Psoas muscle (tissue), 8 donors: ENCODE data around the gene MRPL36. TPM values are rescaled to one million over a fixed set of nuclear protein-coding genes. Genes with fewer than 3 reads are reported as not detected.

Source experiments
- ATAC-seq, 4 donors: fragments of 200-7000 bp; cut with Tn5 transposase; one replicate each; pipeline ENCODE4 v1.9.1; 2020; ENCODE audit warnings: moderate library complexity in 3 of 4, mild to moderate bottlenecking in 2 of 4
- DNase-seq, 2 donors: peaks; one replicate each; pipeline ENCODE4 v3.0.0-alpha.2; 2020
- H3K27ac ChIP-seq: fragments of 200-600 bp; one replicate; pipeline ENCODE4 v1.8.0; 2022
- H3K27me3 ChIP-seq, 3 donors: fragments of 200-600 bp in 1 of 3; one replicate each; pipeline versions ENCODE4 v1.6.1 to v1.8.0; 2013 to 2022; ENCODE audit warnings: low read length in 2 of 3, mild to moderate bottlenecking in 2 of 3, moderate library complexity in 1 of 3; ENCODE audit not compliant: insufficient read depth in 3 of 3
- H3K36me3 ChIP-seq, 2 donors: fragments of 200-600 bp in 1 of 2; one replicate each; pipeline versions ENCODE4 v1.6.1 to v1.8.0; 2013 to 2022; ENCODE audit warnings: low read depth in 1 of 2, mild to moderate bottlenecking in 1 of 2, moderate library complexity in 1 of 2; ENCODE audit not compliant: insufficient read depth in 1 of 2
- H3K4me1 ChIP-seq: fragments of 200-600 bp; one replicate; pipeline ENCODE4 v1.8.0; 2022
- H3K4me3 ChIP-seq: fragments of 200-600 bp; one replicate; pipeline ENCODE4 v1.8.0; 2022; ENCODE audit warnings: mild to moderate bottlenecking
- H3K9me3 ChIP-seq: fragments of 200-600 bp; one replicate; pipeline ENCODE4 v1.8.0; 2022
- WGBS, 3 donors: extraction: QIAGEN DNeasy Blood & Tissue Kit; methylation state at CpG; one replicate each; pipeline versions ENCODE4 v1.1.6 to v1.1.7; 2013; 5-methylcytosine and 5-hydroxymethylcytosine counted together
- intact Hi-C, 2 donors: fragments of 100-400 bp; cut with DNase I; formaldehyde crosslinking; loops; one replicate each; pipeline versions ENCODE4 v1.11.0 to v1.14.2; 2022
- polyA plus RNA-seq, 3 donors: library from polyadenylated mRNA; stranded (reverse); fragments of 200-250 nt; gene quantifications; one replicate each; pipeline ENCODE4 v1.2.3, GENCODE V29; 2013
- total RNA-seq, 4 donors: library from RNA; stranded (reverse); fragmentation: NEBNext Ultra II Directional in 2 of 4; extraction: Animal tissue kit (Norgen Biotek cat#: 25700) in 2 of 4; gene quantifications; one replicate each; pipeline versions ENCODE4 v1.2.1 to v1.2.4, GENCODE V29; 2021 to 2023
- TF ChIP-seq, protein P1 (sequence below): fragments of 200-600 bp; IDR thresholded peaks from one replicate; pipeline ENCODE4 v1.8.0; 2022; ENCODE audit warnings: antibody characterized with exemption
- donor health status: healthy with polysubstance abuse.
- donor health status: DM: no; HTN: no; CAD: no; lungs with moderate emphysema.
- donor health status: Bipolar disorder and iron deficiency.
- donor health status: healthy.
- donor health status: DM: yes; HTN: yes; CAD: no.
- donor health status: DM: no; HTN: no; CAD: no.
- donor health status: DM: no; HTN: no; CAD: no.
- donor health status: DM: yes; HTN: yes; CAD: no.

The MRPL36 gene
- total and polyA plus RNA-seq, 7 donors, result 61.6 to 216 (median 111) TPM

DNA sequence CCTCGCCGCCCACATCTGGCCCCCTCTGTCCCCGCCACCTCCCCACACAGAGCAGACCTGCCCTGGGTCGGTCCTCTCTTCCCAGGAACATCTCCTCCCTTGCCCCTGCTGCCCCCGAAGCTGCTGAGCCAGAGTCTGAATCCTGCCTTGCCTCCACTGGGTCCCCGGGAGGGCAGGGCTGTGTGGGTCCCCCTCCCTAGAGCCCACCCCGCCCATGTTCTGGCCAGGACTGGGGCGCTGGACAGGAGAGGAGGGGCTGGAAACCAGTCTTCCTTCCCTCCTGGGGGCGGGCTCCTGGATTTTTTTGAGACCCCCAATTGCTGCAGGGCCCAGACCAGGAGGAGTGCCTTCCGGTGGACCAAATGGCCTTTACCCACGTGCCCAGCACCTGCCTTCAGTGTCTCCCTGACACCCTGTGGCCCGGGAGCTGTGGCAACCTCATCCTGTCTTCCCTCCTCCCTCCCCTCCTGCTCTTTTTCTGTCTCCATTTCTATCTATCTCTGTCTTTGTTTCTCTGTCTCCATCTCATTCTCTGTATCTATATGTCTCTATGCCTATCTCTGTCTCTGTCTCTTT, 12.1 kb downstream of the MRPL36 start:
- 81 to 90% (median 89%) methylated on average over 8 to 12 of the region's 12 CpGs for WGBS, 3 donors

DNA sequence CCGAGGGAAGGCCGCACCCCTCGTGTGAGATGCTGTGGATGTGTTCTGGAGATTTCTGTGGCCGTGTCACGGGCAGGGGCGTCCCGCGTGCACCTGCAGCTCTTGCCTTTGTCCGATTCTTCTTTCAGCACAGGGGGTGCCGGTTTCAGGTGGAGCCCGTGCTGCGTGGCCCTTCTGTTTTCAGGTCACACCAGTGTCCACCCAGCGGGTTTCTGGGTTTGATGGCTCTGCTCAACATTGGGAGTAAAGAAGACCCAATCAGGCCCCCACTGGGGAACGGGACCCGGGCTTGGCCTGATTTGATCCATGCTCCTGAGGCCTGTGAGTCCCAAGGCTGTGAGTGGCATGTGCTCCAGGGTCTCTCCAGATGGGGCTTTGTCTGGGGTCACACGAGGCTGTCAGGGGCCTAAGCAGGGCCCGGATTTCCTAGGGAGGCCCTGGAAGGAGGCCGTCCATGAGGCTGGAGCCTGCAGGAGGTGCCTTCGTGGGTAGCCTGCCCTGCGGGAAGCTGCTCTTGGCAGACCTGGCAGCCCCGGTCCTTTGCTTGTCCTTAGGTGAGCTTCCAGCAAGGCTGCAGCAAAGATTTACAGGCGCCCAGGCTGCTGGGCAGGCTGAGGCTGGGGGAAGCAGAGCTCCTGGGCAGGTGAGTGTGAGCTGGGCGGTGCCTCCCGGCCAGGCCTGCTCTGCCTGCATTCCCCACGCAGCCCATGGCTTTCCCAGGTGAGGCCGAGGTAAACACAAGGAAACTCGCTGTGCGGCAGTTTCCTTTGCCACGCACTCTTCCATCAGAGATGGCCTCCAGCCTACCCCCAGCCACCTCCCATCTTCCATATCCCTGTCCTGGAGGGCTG, 12.8 kb downstream of the MRPL36 start:
- no peak overlapping the region for H3K27ac ChIP-seq
- H3K9me3 ChIP-seq, result no peaks in the 10 kb centered on the region
- DNase-seq (peak in 1 of 2 donors; percentile 7), ATAC-seq (no peak)
- no peaks in the 10 kb centered on the region for H3K27me3 ChIP-seq
- intact Hi-C loops, result no loop called here
- 91 to 94% (median 92%) methylated on average over 29 of the region's 29 CpGs for WGBS, 3 donors
- no peak overlapping the region for H3K4me3 ChIP-seq
- TF ChIP-seq, protein P1, sequence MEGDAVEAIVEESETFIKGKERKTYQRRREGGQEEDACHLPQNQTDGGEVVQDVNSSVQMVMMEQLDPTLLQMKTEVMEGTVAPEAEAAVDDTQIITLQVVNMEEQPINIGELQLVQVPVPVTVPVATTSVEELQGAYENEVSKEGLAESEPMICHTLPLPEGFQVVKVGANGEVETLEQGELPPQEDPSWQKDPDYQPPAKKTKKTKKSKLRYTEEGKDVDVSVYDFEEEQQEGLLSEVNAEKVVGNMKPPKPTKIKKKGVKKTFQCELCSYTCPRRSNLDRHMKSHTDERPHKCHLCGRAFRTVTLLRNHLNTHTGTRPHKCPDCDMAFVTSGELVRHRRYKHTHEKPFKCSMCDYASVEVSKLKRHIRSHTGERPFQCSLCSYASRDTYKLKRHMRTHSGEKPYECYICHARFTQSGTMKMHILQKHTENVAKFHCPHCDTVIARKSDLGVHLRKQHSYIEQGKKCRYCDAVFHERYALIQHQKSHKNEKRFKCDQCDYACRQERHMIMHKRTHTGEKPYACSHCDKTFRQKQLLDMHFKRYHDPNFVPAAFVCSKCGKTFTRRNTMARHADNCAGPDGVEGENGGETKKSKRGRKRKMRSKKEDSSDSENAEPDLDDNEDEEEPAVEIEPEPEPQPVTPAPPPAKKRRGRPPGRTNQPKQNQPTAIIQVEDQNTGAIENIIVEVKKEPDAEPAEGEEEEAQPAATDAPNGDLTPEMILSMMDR, result no peak
- H3K4me1 ChIP-seq, result no peaks in the 10 kb centered on the region
- no peaks in the 10 kb centered on the region for H3K36me3 ChIP-seq

More for the DNA sequence above, 12.1 kb downstream of the MRPL36 start:
- H3K4me3 ChIP-seq, result no peak overlapping the region
- no peaks in the 10 kb centered on the region for H3K4me1 ChIP-seq
- intact Hi-C loops, result no loop called here
- H3K9me3 ChIP-seq, result no peaks in the 10 kb centered on the region
- DNase-seq, result peak in 1 of 2 donors; percentile 7
- ATAC-seq, result no peak
- TF ChIP-seq, protein P1, result no peak
- no peaks in the 10 kb centered on the region for H3K36me3 ChIP-seq
- H3K27ac ChIP-seq, result no peak overlapping the region
- no peaks in the 10 kb centered on the region for H3K27me3 ChIP-seq

DNA sequence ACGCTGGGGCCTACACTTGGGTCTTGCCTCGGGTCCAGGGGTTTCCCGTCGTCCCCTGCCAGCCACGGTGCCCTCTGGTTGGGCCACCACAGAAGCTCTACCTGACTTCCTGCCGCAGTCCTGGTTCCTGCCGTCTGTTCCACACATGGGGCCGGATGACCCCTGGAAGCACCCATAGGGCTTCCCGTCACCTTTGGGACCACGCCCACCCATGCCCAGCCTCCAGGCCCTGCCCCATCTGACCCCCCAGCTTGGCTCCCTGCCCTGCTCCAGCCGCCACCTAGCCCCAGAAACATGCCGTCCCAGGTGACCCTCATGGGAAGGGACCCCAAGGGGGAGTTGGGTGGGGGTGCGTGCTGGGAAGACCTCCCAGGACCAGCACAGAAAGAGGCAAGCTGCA, 13.7 kb downstream of the MRPL36 start:
- DNase-seq, result peak in 1 of 2 donors; percentile 10

DNA sequence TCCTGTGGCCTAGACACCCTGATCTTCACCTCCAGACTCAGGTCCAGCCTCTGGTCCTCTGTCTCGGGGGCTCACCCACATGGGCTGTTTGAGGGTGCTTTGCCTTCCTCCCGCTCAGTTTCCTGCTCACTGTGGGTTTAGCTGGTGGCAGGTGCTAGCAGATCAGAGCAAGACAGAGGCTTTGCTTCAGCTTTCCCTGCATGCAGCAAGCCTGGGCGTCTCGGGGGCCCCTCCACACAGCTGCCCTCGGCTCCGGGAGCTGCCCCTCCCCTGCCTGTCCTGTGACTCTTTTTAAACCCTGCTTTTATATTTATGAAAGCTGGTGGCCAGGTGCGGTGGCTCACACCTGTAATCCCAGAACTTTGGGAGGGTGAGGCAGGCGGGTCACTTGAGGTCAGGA, 14.6 kb downstream of the MRPL36 start:
- ATAC-seq (no peak), DNase-seq (peak in 1 of 2 donors; percentile 3)
- no peak overlapping the region for H3K4me3 ChIP-seq
- TF ChIP-seq, protein P1, result no peak
- H3K27ac ChIP-seq, result no peak overlapping the region
- no peaks in the 10 kb centered on the region for H3K9me3 ChIP-seq
- intact Hi-C loops, result no loop called here
- WGBS, 3 donors, result 62 to 74% (median 71%) methylated on average over 8 of the region's 8 CpGs
- no peaks in the 10 kb centered on the region for H3K27me3 ChIP-seq
- H3K4me1 ChIP-seq, result no peaks in the 10 kb centered on the region
- no peaks in the 10 kb centered on the region for H3K36me3 ChIP-seq

More for the DNA sequence above, 13.7 kb downstream of the MRPL36 start:
- H3K9me3 ChIP-seq, result no peaks in the 10 kb centered on the region
- ATAC-seq, result no peak
- no peak overlapping the region for H3K4me3 ChIP-seq
- WGBS, 3 donors, result 92 to 95% (median 93%) methylated on average over 13 of the region's 13 CpGs
- no peaks in the 10 kb centered on the region for H3K36me3 ChIP-seq
- intact Hi-C loops, result no loop called here
- TF ChIP-seq, protein P1, result no peak
- no peaks in the 10 kb centered on the region for H3K4me1 ChIP-seq
- no peak overlapping the region for H3K27ac ChIP-seq
- H3K27me3 ChIP-seq, result no peaks in the 10 kb centered on the region
